Dendritic cell treated with granulocyte-macrophage colony-stimulating factor and Interleukin-4, amounts not matched to agents 40 ng/mL and 50 ng/mL, for 4 days (primary cell): ENCODE measurements around the gene SLC27A5.
A peak's percentile ranks its signal among the peaks of the same experiment; 100 is the strongest.
"Not testable (repeated sequence)": the region's sequence is repeated elsewhere in the genome, so short reads cannot be mapped to it uniquely, and the experiment has no call there.

Experiments
- H3K27ac Mint-ChIP-seq: one replicate; pipeline ENCODE4 v1.8.0; 2022; ENCODE audit warnings: mild to moderate bottlenecking, mixed read lengths
- H3K27me3 Mint-ChIP-seq: one replicate; pipeline ENCODE4 v1.8.0; 2022; ENCODE audit warnings: mild to moderate bottlenecking, mixed read lengths
- H3K36me3 Mint-ChIP-seq: one replicate; pipeline ENCODE4 v1.8.0; 2022; ENCODE audit warnings: low read depth, mixed read lengths
- H3K4me1 Mint-ChIP-seq: one replicate; pipeline ENCODE4 v1.8.0; 2022; ENCODE audit warnings: low read depth, mixed read lengths
- H3K4me3 Mint-ChIP-seq: one replicate; pipeline ENCODE4 v1.8.0; 2022; ENCODE audit warnings: mild to moderate bottlenecking, moderate library complexity, mixed read lengths
- H3K9me3 Mint-ChIP-seq: one replicate; pipeline ENCODE4 v1.8.0; 2022; ENCODE audit warnings: mixed read lengths
- intact Hi-C: fragments of 100-400 bp; cut with micrococcal nuclease; formaldehyde crosslinking; loops from one replicate; pipeline ENCODE4 v1.15.0; 2022

SLC27A5 gene

DNA sequence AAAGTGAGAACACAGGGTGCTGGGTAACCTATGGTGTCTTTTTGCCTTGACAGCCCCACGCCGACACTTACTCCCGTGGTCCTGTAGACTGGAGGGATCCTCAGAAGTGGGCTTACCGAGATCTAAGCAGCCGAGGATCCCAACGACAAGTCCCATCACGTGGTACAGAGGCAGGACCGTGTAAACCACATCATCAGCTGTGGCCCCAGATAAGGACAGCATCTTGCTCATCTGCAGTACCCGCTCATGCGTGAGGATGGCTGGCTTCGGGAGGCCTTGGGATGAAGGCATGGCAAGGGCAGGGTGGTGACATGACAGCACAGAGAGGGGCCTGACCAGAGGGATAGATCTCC lies 2.1 kb downstream of the SLC27A5 start:
- intact Hi-C loops: no loop called here
- peaks cover 24% of the 10 kb centered on the region for H3K36me3 Mint-ChIP-seq
- no peak overlapping the region for H3K4me3 Mint-ChIP-seq
- peaks cover 13% of the 10 kb centered on the region for H3K4me1 Mint-ChIP-seq
- no peak overlapping the region for H3K27ac Mint-ChIP-seq
- no peaks in the 10 kb centered on the region for H3K27me3 Mint-ChIP-seq
- peaks cover 12% of the 10 kb centered on the region for H3K9me3 Mint-ChIP-seq

DNA sequence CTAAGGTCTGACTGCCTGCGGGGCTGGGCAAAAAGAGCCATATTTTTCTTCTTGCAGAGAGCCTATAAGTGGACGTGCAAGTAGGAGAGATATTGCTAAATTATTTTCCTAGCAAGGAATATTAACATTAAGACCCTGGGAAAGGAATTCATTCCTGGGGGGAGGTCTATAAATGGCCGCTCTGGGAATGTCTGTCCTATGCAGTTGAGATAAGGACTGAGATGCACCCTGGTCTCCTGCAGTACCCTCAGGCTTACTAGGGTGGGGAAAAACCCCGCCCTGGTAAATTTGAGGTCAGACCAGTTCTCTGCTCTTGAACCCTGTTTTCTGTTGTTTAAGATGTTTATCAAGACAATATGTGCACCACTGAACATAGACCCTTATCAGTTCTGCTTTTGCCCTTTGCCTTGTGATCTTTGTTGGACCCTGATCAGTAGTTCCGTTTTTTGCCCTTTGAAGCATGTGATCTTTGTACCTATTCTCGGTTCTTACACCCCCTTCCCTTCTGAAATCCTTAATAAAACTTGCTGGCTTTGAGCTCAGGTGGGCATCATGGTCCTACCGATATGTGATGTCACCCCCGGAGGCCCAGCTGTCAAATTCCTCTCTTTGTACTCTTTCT lies 4.1 kb downstream of the SLC27A5 start:
- H3K4me3 Mint-ChIP-seq, H3K27me3 Mint-ChIP-seq, intact Hi-C loops, H3K4me1 Mint-ChIP-seq, H3K27ac Mint-ChIP-seq: not testable (repeated sequence)
- Mint-ChIP-seq H3K36me3 (peaks cover 14% of the 10 kb centered on the region), H3K9me3 (peaks cover 14% of the 10 kb centered on the region)

DNA sequence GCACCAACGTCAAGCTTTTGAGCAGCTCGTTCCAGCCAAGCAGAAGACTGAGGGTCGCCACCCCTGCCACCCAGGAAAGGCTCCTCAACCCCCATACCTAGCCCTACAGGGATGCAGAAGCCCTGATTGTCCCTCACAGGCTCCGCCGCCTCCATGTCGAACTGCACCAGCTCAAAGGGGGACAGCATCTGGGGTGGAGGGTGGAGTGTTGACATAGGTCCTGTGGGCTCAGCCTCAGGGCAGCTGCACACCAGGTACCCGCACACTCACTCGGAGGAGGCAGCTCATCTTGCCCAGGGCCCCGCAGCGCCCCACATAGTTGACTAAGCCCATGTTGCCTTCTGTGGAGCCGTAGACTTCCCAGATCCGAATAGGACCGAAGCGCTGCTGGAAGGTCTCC lies 11.6 kb downstream of the SLC27A5 start:
- H3K27me3 Mint-ChIP-seq: peaks cover 15% of the 10 kb centered on the region

DNA sequence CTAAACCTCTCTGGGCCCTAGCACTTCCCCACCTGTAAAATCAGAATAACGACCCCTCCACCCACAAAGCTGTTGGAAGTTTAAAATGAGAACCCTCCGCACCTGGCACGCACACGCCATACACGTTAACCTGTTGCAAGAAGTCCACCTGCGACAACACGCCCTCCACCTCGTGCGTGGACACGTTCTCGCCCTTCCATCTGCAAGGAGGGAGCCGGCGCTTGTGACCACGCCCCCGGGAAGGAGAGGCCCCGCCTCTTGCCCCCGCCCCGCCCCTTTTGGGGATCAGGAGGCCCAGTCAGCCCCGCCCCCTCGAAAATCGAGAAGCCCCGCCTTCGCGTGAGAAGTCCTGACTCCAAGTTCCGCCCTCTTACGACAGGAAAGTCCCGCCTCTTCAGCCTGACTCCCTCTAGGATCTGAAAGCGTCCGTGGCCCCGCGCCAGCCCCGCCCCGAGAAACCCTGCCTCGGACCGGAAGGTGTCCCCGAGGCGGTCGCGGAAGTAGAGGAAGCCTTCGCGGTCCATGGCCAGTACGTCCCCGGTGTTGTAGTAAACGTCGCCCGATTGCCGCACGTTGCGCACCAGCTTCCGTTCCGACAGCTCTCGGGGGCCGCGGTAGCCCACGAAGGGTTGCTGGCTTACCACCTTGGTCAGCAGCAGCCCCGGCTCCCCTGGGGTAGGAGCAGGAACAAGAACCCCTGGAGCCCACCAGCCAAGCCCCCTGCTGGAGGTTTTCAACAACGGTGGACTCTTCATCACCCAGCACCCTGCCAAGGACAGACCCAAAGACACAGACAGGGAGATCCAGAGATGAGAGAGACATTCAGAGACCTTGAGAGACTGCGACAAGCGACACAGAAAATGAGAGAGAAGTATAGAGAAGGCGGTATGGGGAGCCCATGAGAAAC lies 12.5 kb downstream of the SLC27A5 start:
- intact Hi-C loops: loop anchor here (1.0 kb wide), 3 partner anchors 33 to 98 kb away; partner anchors contain the start of gene ZNF324B
- H3K36me3 Mint-ChIP-seq: peaks cover 7% of the 10 kb centered on the region
- peak overlapping the region; percentile 79 for H3K4me3 Mint-ChIP-seq
- H3K4me1 Mint-ChIP-seq: peaks cover 18% of the 10 kb centered on the region
- peak overlapping the region; percentile 89 for H3K27ac Mint-ChIP-seq
- H3K9me3 Mint-ChIP-seq: peaks cover 25% of the 10 kb centered on the region
- peaks cover 15% of the 10 kb centered on the region for H3K27me3 Mint-ChIP-seq

More for the DNA sequence above, 11.6 kb downstream of the SLC27A5 start:
- H3K36me3 Mint-ChIP-seq: peaks cover 7% of the 10 kb centered on the region
- H3K4me1 Mint-ChIP-seq: peaks cover 18% of the 10 kb centered on the region
- H3K27ac Mint-ChIP-seq: peak overlapping the region; percentile 89
- intact Hi-C loops: no loop called here
- H3K9me3 Mint-ChIP-seq: peaks cover 25% of the 10 kb centered on the region
- H3K4me3 Mint-ChIP-seq: no peak overlapping the region

DNA sequence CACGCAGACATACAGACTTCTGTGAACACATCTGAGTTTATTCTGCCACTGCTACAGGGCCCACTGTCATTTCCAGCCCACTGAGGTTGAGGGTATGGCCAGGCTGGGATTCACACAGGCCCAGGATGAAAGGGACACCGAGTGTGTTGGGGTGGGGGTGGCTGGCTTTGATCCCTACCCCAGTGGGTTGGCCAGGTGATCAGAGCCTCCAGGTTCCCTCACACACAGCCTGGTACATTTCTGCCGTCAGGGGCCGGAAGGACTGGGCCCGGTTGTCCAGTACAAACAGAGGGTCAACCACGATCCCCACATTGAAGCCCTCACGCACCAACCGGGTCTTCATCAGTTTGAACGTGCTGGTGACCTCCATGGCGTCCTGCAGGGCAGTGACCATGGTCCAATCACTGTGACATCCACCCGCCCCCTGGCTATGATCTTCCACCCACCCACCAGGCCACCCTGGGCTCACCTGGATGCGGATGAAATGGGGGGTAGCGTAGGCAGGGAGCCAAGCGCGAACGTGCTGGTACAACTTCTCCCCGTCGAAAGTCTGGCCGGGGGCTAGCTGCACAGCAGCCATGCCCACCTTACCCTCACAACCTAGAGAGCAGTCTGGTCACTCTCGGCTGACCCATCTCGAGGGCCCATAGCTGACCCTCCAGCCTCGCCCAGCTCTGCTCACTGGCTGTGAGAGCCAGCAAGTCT lies 13.3 kb downstream of the SLC27A5 start:
- Mint-ChIP-seq H3K36me3 (peaks cover 7% of the 10 kb centered on the region), H3K9me3 (peaks cover 25% of the 10 kb centered on the region), H3K4me3 (peak overlapping the region; percentile 79), H3K27me3 (peaks cover 14% of the 10 kb centered on the region), H3K4me1 (peaks cover 18% of the 10 kb centered on the region), H3K27ac (peak overlapping the region; percentile 89)
- intact Hi-C loops: loop anchor here (1.0 kb wide), 3 partner anchors 32 to 97 kb away; partner anchors contain the start of gene ZNF324B

DNA sequence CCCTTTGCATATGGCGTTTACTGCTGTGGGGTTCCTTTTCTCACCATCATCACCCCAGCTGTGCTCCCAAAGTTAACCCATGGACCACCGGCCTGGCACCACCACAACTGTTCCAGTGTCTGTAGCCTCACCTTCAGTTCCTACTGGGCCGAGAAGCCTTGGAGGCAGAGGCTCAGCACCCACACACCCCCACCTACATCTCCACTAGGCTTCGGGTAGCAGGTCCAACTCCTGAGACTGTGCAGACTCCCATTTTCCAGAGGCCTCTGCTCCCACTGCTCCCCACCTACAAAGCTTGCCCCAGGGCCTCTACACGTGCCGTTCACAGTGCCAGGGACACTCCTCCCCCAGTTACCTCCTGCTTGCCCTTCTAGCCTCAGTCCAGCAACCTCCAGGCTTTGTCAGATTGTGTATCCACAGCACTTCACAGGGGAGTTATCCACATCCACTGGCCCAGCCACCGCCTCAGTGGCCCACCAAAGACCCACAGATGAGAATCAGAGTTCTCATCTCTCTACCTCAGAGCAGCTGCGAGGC lies 14.1 kb downstream of the SLC27A5 start:
- peaks cover 23% of the 10 kb centered on the region for H3K9me3 Mint-ChIP-seq
- H3K36me3 Mint-ChIP-seq: peaks cover 7% of the 10 kb centered on the region
- H3K27ac Mint-ChIP-seq: no peak overlapping the region
- H3K4me1 Mint-ChIP-seq: peaks cover 18% of the 10 kb centered on the region
- peaks cover 9% of the 10 kb centered on the region for H3K27me3 Mint-ChIP-seq
- intact Hi-C loops: no loop called here
- no peak overlapping the region for H3K4me3 Mint-ChIP-seq

DNA sequence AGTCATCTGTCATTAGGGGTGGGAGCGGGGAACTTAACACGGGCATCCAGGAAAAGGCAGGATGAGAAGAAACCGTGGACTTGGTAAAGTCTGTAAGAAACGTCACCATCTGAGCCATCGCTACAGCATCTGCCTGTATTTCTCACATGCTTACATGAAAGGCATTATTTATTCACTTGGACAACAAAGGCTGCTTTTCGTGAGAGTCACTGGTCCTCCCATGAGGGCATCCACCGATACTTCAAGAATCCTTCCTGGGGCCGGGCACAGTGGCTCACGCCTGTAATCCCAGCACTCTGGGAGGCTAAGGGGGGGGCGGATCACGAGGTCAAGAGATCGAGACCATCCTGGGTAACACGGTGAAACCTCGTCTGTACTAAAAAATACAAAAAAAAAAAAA lies 19.5 kb downstream of the SLC27A5 start:
- Mint-ChIP-seq H3K27me3 (no peaks in the 10 kb centered on the region), H3K4me3 (no peak overlapping the region), H3K4me1 (no peaks in the 10 kb centered on the region), H3K36me3 (no peaks in the 10 kb centered on the region), H3K27ac (no peak overlapping the region), H3K9me3 (no peaks in the 10 kb centered on the region)
- intact Hi-C loops: no loop called here

DNA sequence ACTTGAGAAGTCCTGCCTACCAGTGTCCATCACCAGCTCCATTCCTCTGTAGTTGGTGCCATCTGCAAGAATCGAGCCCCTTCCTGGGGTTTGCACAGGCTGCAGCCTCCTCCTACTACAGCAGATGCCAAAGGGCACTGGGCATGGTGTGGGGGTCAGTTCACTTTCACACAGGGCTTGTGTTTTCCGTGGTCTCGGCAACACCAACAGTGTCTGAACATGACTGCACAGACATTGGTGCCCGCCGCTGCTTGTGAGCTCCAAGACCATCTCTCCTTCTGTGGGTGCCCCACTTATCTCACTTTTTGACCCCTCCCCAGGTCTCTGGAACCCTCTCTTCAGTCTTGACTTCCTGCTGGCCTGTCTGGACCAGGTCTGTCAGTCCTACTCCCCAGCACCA lies 20.4 kb downstream of the SLC27A5 start:
- Mint-ChIP-seq H3K4me3 (no peak overlapping the region), H3K9me3 (no peaks in the 10 kb centered on the region), H3K36me3 (no peaks in the 10 kb centered on the region), H3K4me1 (no peaks in the 10 kb centered on the region), H3K27me3 (no peaks in the 10 kb centered on the region), H3K27ac (no peak overlapping the region)
- intact Hi-C loops: no loop called here

DNA sequence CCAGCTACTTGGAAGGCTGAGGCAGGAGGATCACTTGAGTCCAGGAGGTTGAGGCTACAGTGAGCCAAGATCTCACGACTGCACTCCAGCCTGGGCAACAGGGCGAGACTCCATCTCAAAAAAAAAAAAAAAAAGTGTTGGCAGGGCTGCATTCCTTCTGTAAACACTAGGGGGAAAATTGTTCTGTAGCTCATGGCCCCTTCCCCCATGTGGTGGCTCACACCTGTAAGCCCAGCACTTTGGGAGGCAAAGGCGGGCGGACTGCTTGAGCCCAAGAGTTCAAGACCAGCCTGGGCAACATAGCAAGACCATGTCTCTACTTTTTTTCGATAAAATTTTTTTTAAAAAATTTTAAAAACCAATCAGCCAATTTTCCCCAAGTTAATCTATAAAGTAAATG lies 27.4 kb downstream of the SLC27A5 start:
- H3K36me3 Mint-ChIP-seq: peaks cover 20% of the 10 kb centered on the region

DNA sequence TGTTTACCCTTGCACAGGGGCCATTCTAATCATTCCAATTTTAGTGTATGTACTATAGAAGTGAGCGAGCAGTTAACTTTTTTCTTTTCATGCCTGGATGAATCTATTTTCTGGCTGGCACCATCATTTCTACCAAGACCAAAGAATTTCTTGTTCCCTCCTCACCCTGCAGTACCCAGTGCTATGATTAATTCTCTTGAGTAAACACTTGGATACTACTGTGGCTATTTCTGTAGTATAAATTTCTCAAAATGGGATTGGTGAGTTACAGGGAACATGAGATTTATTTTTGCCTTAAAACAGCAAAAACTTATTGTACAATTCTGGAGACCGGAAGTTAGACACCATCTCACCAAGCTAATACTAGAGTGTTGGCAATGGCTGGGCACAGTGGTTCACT lies 28.0 kb downstream of the SLC27A5 start:
- intact Hi-C loops: no loop called here
- Mint-ChIP-seq H3K36me3 (peaks cover 26% of the 10 kb centered on the region), H3K27ac (no peak overlapping the region), H3K4me3 (no peak overlapping the region), H3K9me3 (no peaks in the 10 kb centered on the region), H3K4me1 (no peaks in the 10 kb centered on the region), H3K27me3 (no peaks in the 10 kb centered on the region)

More for the DNA sequence above, 27.4 kb downstream of the SLC27A5 start:
- H3K9me3 Mint-ChIP-seq, H3K27me3 Mint-ChIP-seq, H3K4me1 Mint-ChIP-seq, H3K4me3 Mint-ChIP-seq, intact Hi-C loops, H3K27ac Mint-ChIP-seq: not testable (repeated sequence)

DNA sequence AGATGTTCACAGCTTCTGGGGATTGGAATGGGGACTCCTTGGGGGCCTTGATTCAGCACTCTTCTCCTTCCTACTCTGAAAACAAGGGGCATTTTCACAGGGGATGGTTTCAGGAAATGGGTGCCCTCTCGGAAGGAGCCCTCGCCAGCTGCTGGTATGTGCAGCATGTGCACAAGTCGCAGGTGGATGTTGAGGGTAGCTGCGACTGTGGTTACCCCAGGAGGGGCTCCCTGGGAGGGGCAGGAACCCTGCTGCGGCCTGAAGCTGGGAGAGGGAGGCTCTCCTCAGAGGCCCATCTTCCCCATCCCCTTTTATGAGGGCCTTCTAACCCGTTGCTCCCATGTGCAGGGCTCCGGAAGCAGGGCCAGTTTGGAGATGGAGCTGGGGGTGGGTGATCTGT lies 29.4 kb downstream of the SLC27A5 start:
- Mint-ChIP-seq H3K27me3 (no peaks in the 10 kb centered on the region), H3K27ac (no peak overlapping the region), H3K4me3 (no peak overlapping the region), H3K36me3 (peaks cover 38% of the 10 kb centered on the region), H3K9me3 (no peaks in the 10 kb centered on the region), H3K4me1 (peaks cover 4% of the 10 kb centered on the region)
- intact Hi-C loops: no loop called here

DNA sequence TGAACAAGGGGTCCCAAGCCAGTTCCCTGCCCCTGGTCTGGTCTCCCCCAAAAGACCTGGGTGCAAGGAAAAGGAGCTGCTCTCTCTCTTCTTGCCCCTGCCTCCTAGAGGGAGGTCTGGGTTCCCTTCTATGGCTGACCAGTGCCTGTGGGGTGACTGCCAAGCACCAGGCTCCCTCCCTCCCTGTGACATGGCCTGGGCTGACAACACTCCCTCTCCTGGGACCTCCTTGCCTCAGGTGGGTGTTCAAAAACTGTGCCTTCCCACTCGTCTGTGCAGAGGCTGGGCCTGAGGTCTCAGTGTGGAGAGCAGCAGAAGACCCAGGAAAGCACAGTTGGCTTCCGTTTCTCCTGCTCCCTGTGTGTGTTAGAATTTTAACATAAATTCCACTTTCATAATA lies 31.0 kb downstream of the SLC27A5 start:
- H3K36me3 Mint-ChIP-seq: peaks cover 41% of the 10 kb centered on the region
- H3K4me3 Mint-ChIP-seq: no peak overlapping the region
- no peaks in the 10 kb centered on the region for H3K27me3 Mint-ChIP-seq
- intact Hi-C loops: no loop called here
- H3K4me1 Mint-ChIP-seq: peaks cover 12% of the 10 kb centered on the region
- no peak overlapping the region for H3K27ac Mint-ChIP-seq
- no peaks in the 10 kb centered on the region for H3K9me3 Mint-ChIP-seq

DNA sequence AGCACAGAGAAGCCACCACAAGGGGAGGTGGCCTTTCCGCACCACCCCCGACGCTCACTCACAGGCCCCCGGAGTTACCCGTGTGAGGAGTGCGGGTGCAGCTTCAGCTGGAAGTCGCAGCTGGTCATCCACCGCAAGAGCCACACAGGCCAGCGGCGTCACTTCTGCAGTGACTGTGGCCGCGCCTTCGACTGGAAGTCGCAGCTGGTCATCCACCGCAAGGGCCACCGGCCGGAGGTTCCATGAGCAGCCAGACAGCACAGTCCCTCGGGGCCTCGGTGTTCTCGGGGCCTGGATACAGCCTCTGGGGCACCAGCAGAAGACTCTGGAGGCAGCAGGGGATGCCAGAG lies 31.3 kb downstream of the SLC27A5 start:
- no peaks in the 10 kb centered on the region for H3K27me3 Mint-ChIP-seq
- no peak overlapping the region for H3K4me3 Mint-ChIP-seq
- peaks cover 44% of the 10 kb centered on the region for H3K36me3 Mint-ChIP-seq
- no peak overlapping the region for H3K27ac Mint-ChIP-seq
- H3K9me3 Mint-ChIP-seq: no peaks in the 10 kb centered on the region
- intact Hi-C loops: no loop called here
- peaks cover 14% of the 10 kb centered on the region for H3K4me1 Mint-ChIP-seq
